HepG2 (cell line): Measurements from ENCODE around the gene RABGGTA. TPM values are rescaled to one million over a fixed set of nuclear protein-coding genes. Genes with fewer than 3 reads are reported as not detected.

ENCODE experiments used
- AFF4 ChIP-seq: sonication (generic); formaldehyde crosslinking; IDR thresholded peaks from 2 replicates; pipeline ENCODE4 v1.4.0; 2020; ENCODE audit warnings: missing genetic modification reagents
- ATF2 ChIP-seq: sonication (generic); formaldehyde crosslinking; IDR thresholded peaks from 2 replicates; pipeline ENCODE4 v1.4.0; 2020; ENCODE audit warnings: missing genetic modification reagents
- ATF3 ChIP-seq: sonication (generic); formaldehyde crosslinking; IDR thresholded peaks from 2 replicates; pipeline ENCODE4 v1.4.0; 2020; ENCODE audit warnings: missing genetic modification reagents
- CREB3 ChIP-seq: sonication (generic); formaldehyde crosslinking; IDR thresholded peaks from 2 replicates; pipeline ENCODE4 v1.5.0; 2020; ENCODE audit warnings: missing genetic modification reagents
- ETV6 ChIP-seq: sonication (generic); formaldehyde crosslinking; conservative IDR thresholded peaks from 2 replicates; pipeline ENCODE4 v1.4.0; 2020; ENCODE audit warnings: missing genetic modification reagents
- GATA4 ChIP-seq: sonication (generic); IDR thresholded peaks from 2 replicates; pipeline ENCODE4 v1.6.1; 2016; ENCODE audit warnings: antibody characterized with exemption, low read depth, borderline replicate concordance
- KDM3A ChIP-seq: IDR thresholded peaks from 2 replicates; pipeline ENCODE4 v1.6.1; 2018; ENCODE audit warnings: low read depth, missing compliant biosample characterization
- LBX2 ChIP-seq: sonication (generic); formaldehyde crosslinking; IDR thresholded peaks from 2 replicates; pipeline ENCODE4 v1.5.0; 2020; ENCODE audit warnings: missing genetic modification reagents, mild to moderate bottlenecking, borderline replicate concordance
- MZF1 ChIP-seq: sonication (generic); formaldehyde crosslinking; IDR thresholded peaks from 2 replicates; pipeline ENCODE4 v1.8.1; 2023; ENCODE audit warnings: mild to moderate bottlenecking, missing genetic modification reagents, borderline replicate concordance
- PAX8 ChIP-seq: sonication (generic); formaldehyde crosslinking; IDR thresholded peaks from 2 replicates; pipeline ENCODE4 v1.8.0; 2022; ENCODE audit warnings: mild to moderate bottlenecking, missing genetic modification reagents, borderline replicate concordance
- PCBP2 ChIP-seq: fragments of 200-400 bp; formaldehyde crosslinking; optimal IDR thresholded peaks from 2 replicates; pipeline ENCODE3; 2018; ENCODE audit warnings: low read length, low read depth; ENCODE audit not compliant: poor library complexity, severe bottlenecking
- PHF5A ChIP-seq: IDR thresholded peaks from one replicate; pipeline ENCODE4 v1.6.1; 2018; ENCODE audit warnings: low read depth, missing genetic modification reagents; ENCODE audit not compliant: unreplicated experiment
- PRMT3 ChIP-seq: sonication (generic); formaldehyde crosslinking; IDR thresholded peaks from 2 replicates; pipeline ENCODE4 v1.8.1; 2022; ENCODE audit warnings: low read depth, mild to moderate bottlenecking, moderate library complexity, missing genetic modification reagents, borderline replicate concordance
- RAD21 ChIP-seq: fragments of 450-650 bp; formaldehyde crosslinking; IDR thresholded peaks from 2 replicates; pipeline ENCODE4 v1.5.0; 2020; ENCODE audit warnings: mild to moderate bottlenecking
- RBM39 ChIP-seq: fragments of 200-400 bp; formaldehyde crosslinking; IDR thresholded peaks from one replicate; pipeline ENCODE4 v1.6.1; 2018; ENCODE audit warnings: antibody characterized with exemption, mild to moderate bottlenecking, low read depth, low read length; ENCODE audit not compliant: poor library complexity, severe bottlenecking
- RCOR2 ChIP-seq: IDR thresholded peaks from 2 replicates; pipeline ENCODE4 v1.6.1; 2016; ENCODE audit warnings: missing biosample characterization, missing genetic modification reagents
- STAT6 ChIP-seq: sonication (generic); formaldehyde crosslinking; IDR thresholded peaks from 2 replicates; pipeline ENCODE4 v1.4.0; 2020; ENCODE audit warnings: missing genetic modification reagents, mild to moderate bottlenecking, borderline replicate concordance
- TCF7L2 ChIP-seq: IDR thresholded peaks from 2 replicates; pipeline ENCODE4 v1.6.1; 2011; ENCODE audit warnings: mild to moderate bottlenecking, low read depth, low read length, moderate library complexity
- TEAD3 ChIP-seq: optimal IDR thresholded peaks from 2 replicates; pipeline ENCODE3; 2016; ENCODE audit warnings: borderline replicate concordance
- ZBTB21 ChIP-seq: sonication (generic); formaldehyde crosslinking; IDR thresholded peaks from 2 replicates; pipeline ENCODE4 v1.4.0; 2020; ENCODE audit warnings: missing genetic modification reagents
- ZNF709 ChIP-seq: sonication (generic); formaldehyde crosslinking; IDR thresholded peaks from 2 replicates; pipeline ENCODE4 v1.5.0; 2020; ENCODE audit warnings: mild to moderate bottlenecking, missing genetic modification reagents
- polyA plus RNA-seq, 8 experiments: library from polyadenylated mRNA; depleted of rRNA in 3 of 8; stranded (reverse) in 7 of 8; unstranded in 1 of 8; fragments of >200 nt; fragmentation: Illumina TruSeq in 4 of 8; extraction: Trizol in 4 of 8; gene quantifications; 2 replicates each; pipeline versions ENCODE4 v1.2.1 to v1.2.3, GENCODE V29; 2011 to 2016; ENCODE audit warnings: low read depth in 4 of 8, missing spikeins in 1 of 8, mixed read lengths in 1 of 8; ENCODE audit not compliant: insufficient read depth in 1 of 8
- total RNA-seq, 5 experiments: library from RNA; depleted of rRNA; stranded (reverse); fragments of >200 nt; fragmentation: Illumina TruSeq; extraction: Trizol; gene quantifications; 2 replicates each; pipeline ENCODE4 v1.2.3, GENCODE V29; 2016; ENCODE audit warnings: low read depth in 1 of 5

Gene RABGGTA
- total and polyA plus RNA-seq, 2 of the 13 experiments (the other 11 are each of a cell fraction or from before 2014, with no cell fraction given): 57.9 to 90.8 TPM

GRCh38 chr14:24233538-24233866 lies 37.9 kb downstream of the RABGGTA start (continued):
- TF ChIP-seq ATF2 (CRISPR knock-in tag) (peak; percentile 9; the same call in 1 of the 2 replicates), PRMT3 (no peak), RCOR2 (CRISPR knock-in tag) (no peak), LBX2 (peak; percentile 2; the same call in 1 of the 2 replicates), MZF1 (CRISPR knock-in tag) (peak; percentile 88; the same call in 1 of the 2 replicates), ZNF709 (peak; percentile 18; the same call in 1 of the 2 replicates), PHF5A (CRISPR knock-in tag) (no peak), RBM39 (no peak), TEAD3 (CRISPR knock-in tag) (peak; percentile 44), RAD21 (CRISPR knock-in tag) (peak; percentile 13; the same call in 1 of the 2 replicates), GATA4 (no peak), PCBP2 (peak; percentile 48), KDM3A (CRISPR knock-in tag) (no peak), PAX8 (CRISPR knock-in tag) (no peak), STAT6 (CRISPR knock-in tag) (no peak; the same call in 1 of the 2 replicates), ETV6 (CRISPR knock-in tag) (0 out of 2 replicates have a peak, but pooled peaks have one; percentile 4), ZBTB21 (CRISPR knock-in tag) (0 out of 2 replicates have a peak, but pooled peaks have one; percentile 12), ATF3 (0 out of 2 replicates have a peak, but pooled peaks have one; percentile 35), TCF7L2 (no peak), CREB3 (peak; percentile 28; the same call in 1 of the 2 replicates), AFF4 (CRISPR knock-in tag) (0 out of 2 replicates have a peak, but pooled peaks have one; percentile 3)
